Measurements from ENCODE around the gene CDT1.

Gene CDT1

GRCh38 chr16:88773812-88774291 is 29.7 kb upstream of the CDT1 start:
- Histone ChIP-seq H3K4me2 (no peak overlapping the region), H3K27ac (no peak overlapping the region), H3K79me2 (ENCODE audit: insufficient read depth, low read depth) (peaks cover 99% of the 10 kb centered on the region), H3K9ac (no peak overlapping the region), H3K36me3 (ENCODE audit: insufficient read depth) (no peaks in the 10 kb centered on the region; the same call in 1 of the 2 replicates), H3K4me1 (ENCODE audit: low read depth, poor library complexity, severe bottlenecking) (no peaks in the 10 kb centered on the region), H3K27me3 (ENCODE audit: insufficient read depth, low read depth) (no peaks in the 10 kb centered on the region), H3K4me3 (IDR thresholded peaks at IDR 0.05; ENCODE audit: insufficient read depth, low read depth, low read length) (no peak overlapping the region), H4K20me1 (ENCODE audit: insufficient read depth) (peaks cover 59% of the 10 kb centered on the region), H2AFZ (ENCODE audit: low read depth) (no peak overlapping the region)
- TF ChIP-seq, protein P1, sequence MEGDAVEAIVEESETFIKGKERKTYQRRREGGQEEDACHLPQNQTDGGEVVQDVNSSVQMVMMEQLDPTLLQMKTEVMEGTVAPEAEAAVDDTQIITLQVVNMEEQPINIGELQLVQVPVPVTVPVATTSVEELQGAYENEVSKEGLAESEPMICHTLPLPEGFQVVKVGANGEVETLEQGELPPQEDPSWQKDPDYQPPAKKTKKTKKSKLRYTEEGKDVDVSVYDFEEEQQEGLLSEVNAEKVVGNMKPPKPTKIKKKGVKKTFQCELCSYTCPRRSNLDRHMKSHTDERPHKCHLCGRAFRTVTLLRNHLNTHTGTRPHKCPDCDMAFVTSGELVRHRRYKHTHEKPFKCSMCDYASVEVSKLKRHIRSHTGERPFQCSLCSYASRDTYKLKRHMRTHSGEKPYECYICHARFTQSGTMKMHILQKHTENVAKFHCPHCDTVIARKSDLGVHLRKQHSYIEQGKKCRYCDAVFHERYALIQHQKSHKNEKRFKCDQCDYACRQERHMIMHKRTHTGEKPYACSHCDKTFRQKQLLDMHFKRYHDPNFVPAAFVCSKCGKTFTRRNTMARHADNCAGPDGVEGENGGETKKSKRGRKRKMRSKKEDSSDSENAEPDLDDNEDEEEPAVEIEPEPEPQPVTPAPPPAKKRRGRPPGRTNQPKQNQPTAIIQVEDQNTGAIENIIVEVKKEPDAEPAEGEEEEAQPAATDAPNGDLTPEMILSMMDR (conservative IDR thresholded peaks at IDR 0.05; ENCODE audit: low read depth, low read length): no peak

GRCh38 chr16:88774544-88775393 is 28.8 kb upstream of the CDT1 start:
- Histone ChIP-seq H3K79me2 (ENCODE audit: insufficient read depth, low read depth) (peaks cover 99% of the 10 kb centered on the region), H3K4me3 (IDR thresholded peaks at IDR 0.05; ENCODE audit: insufficient read depth, low read depth, low read length) (no peak overlapping the region), H3K9ac (no peak overlapping the region), H2AFZ (ENCODE audit: low read depth) (no peak overlapping the region), H3K4me2 (no peak overlapping the region), H3K4me1 (ENCODE audit: low read depth, poor library complexity, severe bottlenecking) (peaks cover 3% of the 10 kb centered on the region), H3K36me3 (ENCODE audit: insufficient read depth) (no peaks in the 10 kb centered on the region; the same call in 1 of the 2 replicates), H4K20me1 (ENCODE audit: insufficient read depth) (peaks cover 52% of the 10 kb centered on the region), H3K27ac (no peak overlapping the region), H3K27me3 (ENCODE audit: insufficient read depth, low read depth) (no peaks in the 10 kb centered on the region)
- TF ChIP-seq, protein P1 (conservative IDR thresholded peaks at IDR 0.05; ENCODE audit: low read depth, low read length): no peak

GRCh38 chr16:88775825-88776224 is 27.8 kb upstream of the CDT1 start:
- H3K36me3 ChIP-seq (ENCODE audit: insufficient read depth): no peaks in the 10 kb centered on the region; the same call in 1 of the 2 replicates
- peaks cover 99% of the 10 kb centered on the region for H3K79me2 ChIP-seq (ENCODE audit: insufficient read depth, low read depth)
- H2AFZ ChIP-seq (ENCODE audit: low read depth): no peak overlapping the region
- no peak overlapping the region for H3K4me2 ChIP-seq
- H3K4me1 ChIP-seq (ENCODE audit: low read depth, poor library complexity, severe bottlenecking): peaks cover 14% of the 10 kb centered on the region
- H3K9ac ChIP-seq: no peak overlapping the region
- no peaks in the 10 kb centered on the region for H3K27me3 ChIP-seq (ENCODE audit: insufficient read depth, low read depth)
- H3K27ac ChIP-seq: no peak overlapping the region
- no peak overlapping the region for H3K4me3 ChIP-seq (IDR thresholded peaks at IDR 0.05; ENCODE audit: insufficient read depth, low read depth, low read length)
- H4K20me1 ChIP-seq (ENCODE audit: insufficient read depth): peaks cover 49% of the 10 kb centered on the region
- TF ChIP-seq, protein P1 (conservative IDR thresholded peaks at IDR 0.05; ENCODE audit: low read depth, low read length): no peak

- Histone ChIP-seq H2AFZ (ENCODE audit: low read depth) (no peak overlapping the region), H3K4me1 (ENCODE audit: low read depth, poor library complexity, severe bottlenecking) (peaks cover 30% of the 10 kb centered on the region), H3K36me3 (ENCODE audit: insufficient read depth) (no peaks in the 10 kb centered on the region), H3K4me3 (IDR thresholded peaks at IDR 0.05; ENCODE audit: insufficient read depth, low read depth, low read length) (no peak overlapping the region), H3K79me2 (ENCODE audit: insufficient read depth, low read depth) (peaks cover 100% of the 10 kb centered on the region), H4K20me1 (ENCODE audit: insufficient read depth) (peaks cover 45% of the 10 kb centered on the region), H3K4me2 (no peak overlapping the region), H3K27ac (no peak overlapping the region), H3K27me3 (ENCODE audit: insufficient read depth, low read depth) (no peaks in the 10 kb centered on the region), H3K9ac (no peak overlapping the region)
- TF ChIP-seq, protein P1 (conservative IDR thresholded peaks at IDR 0.05; ENCODE audit: low read depth, low read length): no peak
Observed at GRCh38 chr16:88777471-88778270, 25.9 kb upstream of the CDT1 start.
